Astrocyte (in vitro differentiated cells and primary cell): Measurements from ENCODE around the gene LMO7. TPM values are rescaled to one million over a fixed set of nuclear protein-coding genes. Genes with fewer than 3 reads are reported as not detected.
"Not testable (repeated sequence)": the region's sequence is repeated elsewhere in the genome, so short reads cannot be mapped to it uniquely, and the experiment has no call there.

Experiments
- DNase-seq: peaks from one replicate; pipeline ENCODE4 v3.0.0-alpha.2; 2010; ENCODE audit warnings: low read depth
- FAIRE-seq: peaks from 2 replicates; lab custom pipeline; 2011; peaks lifted over from hg19 to GRCh38; lab: Jason Lieb, UNC
- H2AFZ ChIP-seq: 2 replicates; pipeline ENCODE4 v1.6.0; 2012; ENCODE audit warnings: low read depth, low read length, inconsistent platforms
- H3K27ac ChIP-seq: 2 replicates; pipeline ENCODE4 v1.5.1; 2011; ENCODE audit warnings: low read depth, low read length, inconsistent platforms
- H3K27me3 ChIP-seq: 2 replicates; pipeline ENCODE4 v1.6.0; 2011; ENCODE audit warnings: low read length, inconsistent platforms; ENCODE audit not compliant: insufficient read depth
- H3K36me3 ChIP-seq: 2 replicates; pipeline ENCODE4 v1.5.1; 2011; ENCODE audit warnings: low read length, inconsistent platforms; ENCODE audit not compliant: insufficient read depth
- H3K4me1 ChIP-seq: 2 replicates; pipeline ENCODE4 v1.5.1; 2011; ENCODE audit warnings: low read length, inconsistent platforms; ENCODE audit not compliant: insufficient read depth
- H3K4me2 ChIP-seq: 2 replicates; pipeline ENCODE4 v1.6.0; 2012; ENCODE audit warnings: low read length, inconsistent platforms
- H3K4me3 ChIP-seq: 2 replicates; pipeline ENCODE4 v1.5.1; 2011; ENCODE audit warnings: low read depth, mild to moderate bottlenecking, low read length, inconsistent platforms; ENCODE audit not compliant: insufficient read depth
- H3K79me2 ChIP-seq: 2 replicates; pipeline ENCODE4 v1.6.0; 2012; ENCODE audit warnings: mild to moderate bottlenecking, low read length, inconsistent platforms; ENCODE audit not compliant: insufficient read depth
- H3K9ac ChIP-seq: 2 replicates; pipeline ENCODE4 v1.6.0; 2012; ENCODE audit warnings: mild to moderate bottlenecking, low read length, inconsistent platforms
- H3K9me3 ChIP-seq: 2 replicates; pipeline ENCODE4 v1.5.1; 2012; ENCODE audit warnings: low read depth, mild to moderate bottlenecking, low read length, inconsistent platforms; ENCODE audit not compliant: insufficient read depth
- H4K20me1 ChIP-seq: 2 replicates; pipeline ENCODE4 v1.6.0; 2012; ENCODE audit warnings: low read length, inconsistent platforms; ENCODE audit not compliant: insufficient read depth
- H3K27ac Mint-ChIP-seq: one replicate; pipeline ENCODE4 v1.8.0; 2021; ENCODE audit warnings: mild to moderate bottlenecking, mixed read lengths; ENCODE audit not compliant: unreplicated experiment
- H3K27me3 Mint-ChIP-seq: one replicate; pipeline ENCODE4 v1.8.0; 2021; ENCODE audit warnings: low read depth, mixed read lengths; ENCODE audit not compliant: unreplicated experiment
- H3K36me3 Mint-ChIP-seq: one replicate; pipeline ENCODE4 v1.8.0; 2021; ENCODE audit warnings: low read depth, mixed read lengths; ENCODE audit not compliant: unreplicated experiment
- H3K4me1 Mint-ChIP-seq: one replicate; pipeline ENCODE4 v1.8.0; 2021; ENCODE audit warnings: low read depth, mixed read lengths; ENCODE audit not compliant: unreplicated experiment
- H3K4me3 Mint-ChIP-seq: one replicate; pipeline ENCODE4 v1.8.0; 2021; ENCODE audit warnings: mild to moderate bottlenecking, moderate library complexity, mixed read lengths; ENCODE audit not compliant: unreplicated experiment
- H3K9me3 Mint-ChIP-seq: one replicate; pipeline ENCODE4 v1.8.0; 2021; ENCODE audit warnings: mild to moderate bottlenecking, mixed read lengths; ENCODE audit not compliant: unreplicated experiment
- EZH2 ChIP-seq: IDR thresholded peaks from 2 replicates; pipeline ENCODE4 v1.6.1; 2012; ENCODE audit warnings: mild to moderate bottlenecking, low read length, inconsistent platforms; ENCODE audit not compliant: insufficient read depth
- total RNA-seq: library from RNA; stranded (reverse); gene quantifications from 2 replicates; pipeline ENCODE4 v1.2.1, GENCODE V29; 2021
- TF ChIP-seq, protein P1 (sequence below): IDR thresholded peaks from 2 replicates; pipeline ENCODE4 v1.5.1; 2011; ENCODE audit warnings: low read depth, mild to moderate bottlenecking, inconsistent platforms, low read length, moderate library complexity; ENCODE audit not compliant: insufficient read depth

The LMO7 gene
- total RNA-seq, 1 donor from 2014 or later, result 52.2 TPM

DNA sequence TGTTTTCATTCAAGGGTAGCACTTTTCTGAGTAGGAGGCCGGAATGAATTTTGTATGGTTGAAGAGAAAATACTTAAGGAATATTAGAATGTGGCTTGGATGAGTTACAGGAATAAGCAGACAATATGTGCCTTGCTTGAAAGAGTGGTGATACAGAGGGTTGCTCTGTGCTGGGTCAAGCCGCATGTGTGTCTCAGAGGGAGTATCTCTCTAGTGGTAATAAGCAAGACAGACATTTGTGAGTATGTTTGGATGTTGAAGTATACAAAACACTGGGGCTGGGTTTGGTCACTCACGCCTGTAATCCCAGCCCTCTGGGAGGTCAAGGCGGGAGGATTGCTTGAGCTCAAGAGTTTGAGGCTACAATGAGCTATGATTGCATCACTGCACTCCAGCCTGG is 103.9 kb downstream of the LMO7 start:
- peaks cover 15% of the 10 kb centered on the region for H3K9me3 Mint-ChIP-seq
- H3K4me2 ChIP-seq, result no peak overlapping the region
- DNase-seq, result no peak
- no peak overlapping the region for H3K27ac Mint-ChIP-seq
- H3K36me3 Mint-ChIP-seq, result peaks cover 15% of the 10 kb centered on the region
- no peaks in the 10 kb centered on the region for H3K27me3 ChIP-seq
- H3K27ac ChIP-seq, result no peak overlapping the region
- TF ChIP-seq EZH2, result no peak
- TF ChIP-seq, protein P1, sequence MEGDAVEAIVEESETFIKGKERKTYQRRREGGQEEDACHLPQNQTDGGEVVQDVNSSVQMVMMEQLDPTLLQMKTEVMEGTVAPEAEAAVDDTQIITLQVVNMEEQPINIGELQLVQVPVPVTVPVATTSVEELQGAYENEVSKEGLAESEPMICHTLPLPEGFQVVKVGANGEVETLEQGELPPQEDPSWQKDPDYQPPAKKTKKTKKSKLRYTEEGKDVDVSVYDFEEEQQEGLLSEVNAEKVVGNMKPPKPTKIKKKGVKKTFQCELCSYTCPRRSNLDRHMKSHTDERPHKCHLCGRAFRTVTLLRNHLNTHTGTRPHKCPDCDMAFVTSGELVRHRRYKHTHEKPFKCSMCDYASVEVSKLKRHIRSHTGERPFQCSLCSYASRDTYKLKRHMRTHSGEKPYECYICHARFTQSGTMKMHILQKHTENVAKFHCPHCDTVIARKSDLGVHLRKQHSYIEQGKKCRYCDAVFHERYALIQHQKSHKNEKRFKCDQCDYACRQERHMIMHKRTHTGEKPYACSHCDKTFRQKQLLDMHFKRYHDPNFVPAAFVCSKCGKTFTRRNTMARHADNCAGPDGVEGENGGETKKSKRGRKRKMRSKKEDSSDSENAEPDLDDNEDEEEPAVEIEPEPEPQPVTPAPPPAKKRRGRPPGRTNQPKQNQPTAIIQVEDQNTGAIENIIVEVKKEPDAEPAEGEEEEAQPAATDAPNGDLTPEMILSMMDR, result no peak
- H3K9ac ChIP-seq, result no peak overlapping the region
- no peak overlapping the region for H3K4me3 ChIP-seq
- H3K4me1 ChIP-seq, result peaks cover 3% of the 10 kb centered on the region
- no peak for FAIRE-seq
- peaks cover 5% of the 10 kb centered on the region for H3K36me3 ChIP-seq
- H3K27me3 Mint-ChIP-seq, result no peaks in the 10 kb centered on the region
- H3K9me3 ChIP-seq, result no peaks in the 10 kb centered on the region
- no peak overlapping the region for H2AFZ ChIP-seq
- H3K79me2 ChIP-seq, result peaks cover 81% of the 10 kb centered on the region
- H4K20me1 ChIP-seq, result peaks cover 70% of the 10 kb centered on the region
- H3K4me3 Mint-ChIP-seq, result no peak overlapping the region
- peaks cover 11% of the 10 kb centered on the region for H3K4me1 Mint-ChIP-seq

DNA sequence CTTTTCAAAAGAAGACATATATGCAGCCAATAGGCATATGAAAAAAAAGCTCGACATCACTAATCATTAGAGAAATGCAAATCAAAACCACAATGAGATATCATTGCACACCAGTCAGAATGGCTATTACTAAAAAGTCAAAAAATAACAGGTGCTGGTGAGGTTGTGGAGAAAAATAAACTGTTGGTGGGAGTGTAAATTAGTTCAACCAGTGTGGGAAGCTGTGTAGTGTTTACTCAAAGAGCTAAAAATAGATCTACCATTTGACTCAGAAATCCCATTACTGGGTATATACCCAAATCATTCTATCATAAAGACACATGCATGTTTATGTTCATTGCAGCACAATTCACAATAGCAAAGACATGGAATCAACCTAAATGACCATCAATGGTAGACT is 106.9 kb downstream of the LMO7 start:
- not testable (repeated sequence) for H3K4me3 ChIP-seq, DNase-seq, H3K36me3 ChIP-seq, H3K4me3 Mint-ChIP-seq, H3K27ac Mint-ChIP-seq, H3K27ac ChIP-seq, FAIRE-seq, H3K27me3 Mint-ChIP-seq, H3K27me3 ChIP-seq, H3K9ac ChIP-seq, H3K4me2 ChIP-seq, H3K9me3 ChIP-seq, H2AFZ ChIP-seq, H3K4me1 ChIP-seq
- H3K9me3 Mint-ChIP-seq, result peaks cover 18% of the 10 kb centered on the region
- Histone ChIP-seq H3K79me2 (peaks cover 88% of the 10 kb centered on the region), H4K20me1 (peaks cover 70% of the 10 kb centered on the region)
- H3K36me3 Mint-ChIP-seq, result peaks cover 14% of the 10 kb centered on the region
- peaks cover 11% of the 10 kb centered on the region for H3K4me1 Mint-ChIP-seq

DNA sequence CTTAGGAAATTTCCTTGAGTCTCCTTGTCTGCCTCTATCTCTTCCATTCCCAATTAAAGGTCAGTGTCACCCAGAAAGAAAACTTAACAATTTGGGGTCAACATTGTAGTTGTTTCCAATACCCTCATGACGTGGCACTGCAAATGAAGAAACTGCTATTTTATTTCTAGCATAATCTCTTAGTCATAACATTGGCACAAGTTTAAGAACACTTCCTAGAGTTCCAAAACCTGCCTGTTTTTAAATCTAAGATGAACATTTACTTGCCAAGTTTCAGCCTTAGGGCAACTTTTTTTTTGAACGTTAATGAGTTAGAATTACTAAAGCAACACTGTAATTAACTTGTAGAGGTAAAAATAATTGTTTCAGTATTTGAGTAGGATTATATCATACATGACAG is 108.0 kb downstream of the LMO7 start:
- no peak overlapping the region for H3K27ac Mint-ChIP-seq
- H3K27me3 Mint-ChIP-seq, result no peaks in the 10 kb centered on the region
- Histone ChIP-seq H3K4me3 (no peak overlapping the region), H3K36me3 (peaks cover 12% of the 10 kb centered on the region), H3K79me2 (peaks cover 83% of the 10 kb centered on the region), H4K20me1 (peaks cover 67% of the 10 kb centered on the region), H3K9ac (no peak overlapping the region), H3K27ac (no peak overlapping the region), H2AFZ (no peak overlapping the region), H3K27me3 (no peaks in the 10 kb centered on the region), H3K4me1 (no peaks in the 10 kb centered on the region), H3K4me2 (no peak overlapping the region), H3K9me3 (no peaks in the 10 kb centered on the region)
- peaks cover 8% of the 10 kb centered on the region for H3K4me1 Mint-ChIP-seq
- peaks cover 18% of the 10 kb centered on the region for H3K9me3 Mint-ChIP-seq
- FAIRE-seq (no peak), DNase-seq (no peak)
- H3K36me3 Mint-ChIP-seq, result peaks cover 14% of the 10 kb centered on the region
- no peak for TF ChIP-seq EZH2
- TF ChIP-seq, protein P1, result no peak
- H3K4me3 Mint-ChIP-seq, result no peak overlapping the region
